H1 (cell line): ENCODE results near the gene CST9L. TPM values are rescaled to one million over a fixed set of nuclear protein-coding genes. Genes with fewer than 3 reads are reported as not detected.

ENCODE experiments used
- CBX8 ChIP-seq: fragments of 300-800, 300-1000 bp; sonication (generic); IDR thresholded peaks from 2 replicates; pipeline ENCODE4 v1.7.1; 2016; ENCODE audit warnings: low read depth, low read length, borderline replicate concordance
- EZH2 ChIP-seq: fragments of 200-600 bp; sonication (generic); IDR thresholded peaks from 2 replicates; pipeline ENCODE4 v1.7.1; 2012; ENCODE audit warnings: low read depth, mild to moderate bottlenecking, moderate library complexity, low read length, inconsistent platforms; ENCODE audit not compliant: severe bottlenecking
- TCF12 ChIP-seq: IDR thresholded peaks from 2 replicates; pipeline ENCODE4 v1.6.1; 2011; ENCODE audit warnings: low read depth, mild to moderate bottlenecking, low read length
- polyA plus RNA-seq, 7 experiments: library from polyadenylated mRNA; depleted of rRNA in 3 of 7; stranded (reverse) in 5 of 7; unstranded in 2 of 7; fragments of >200 nt in 5 of 7; fragments of 200-250 nt in 2 of 7; gene quantifications; 1 replicate in 5 of 7; 2 replicates in 1 of 7; 4 replicates in 1 of 7; pipeline versions ENCODE4 v1.2.1 to v1.2.3, GENCODE V29; 2011 to 2013; ENCODE audit warnings: missing spikeins in 2 of 7, mixed read lengths in 2 of 7
- total RNA-seq: library from RNA; stranded (reverse); fragmentation: NEBNext Ultra II Directional; extraction: Animal tissue kit (Norgen Biotek cat#: 25700); gene quantifications from 2 replicates; pipeline ENCODE4 v1.2.1, GENCODE V29; 2021

CST9L gene
- total and polyA plus RNA-seq, 2 of the 8 experiments (the other 6 are each of a cell fraction or from before 2014, with no cell fraction given), result not detected

DNA sequence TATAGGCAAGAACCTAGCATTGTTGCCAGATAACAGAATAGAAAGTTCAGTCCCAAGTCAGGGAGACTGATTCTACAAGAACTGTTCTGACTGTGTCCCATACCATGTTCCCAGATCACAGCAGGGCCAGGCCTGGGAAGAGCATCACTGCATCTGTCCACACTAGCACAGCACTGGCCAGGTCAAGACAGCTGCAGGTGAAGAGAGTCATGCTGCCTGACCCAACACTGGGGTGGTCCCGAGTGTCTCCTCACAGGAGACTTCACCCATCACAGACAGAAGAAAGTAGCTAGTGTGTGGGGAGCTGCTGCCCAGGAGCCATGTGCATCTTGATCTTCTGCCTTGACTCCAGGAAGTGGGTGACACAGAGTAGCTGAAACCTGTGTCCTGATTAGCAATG, 1.3 kb upstream of the CST9L start (continued):
- TF ChIP-seq CBX8, result no peak
- no peak for TF ChIP-seq TCF12
- no peak for TF ChIP-seq EZH2
